GM19035 (cell line): ENCODE measurements around the gene SLC34A2.
A peak's percentile ranks its signal among the peaks of the same experiment; 100 is the strongest.

Experiments
- ATAC-seq: cut with Tn5 transposase; IDR thresholded peaks from one replicate; pipeline ENCODE4 v1.9.1; 2021; ENCODE audit not compliant: unreplicated experiment

SLC34A2 gene

DNA sequence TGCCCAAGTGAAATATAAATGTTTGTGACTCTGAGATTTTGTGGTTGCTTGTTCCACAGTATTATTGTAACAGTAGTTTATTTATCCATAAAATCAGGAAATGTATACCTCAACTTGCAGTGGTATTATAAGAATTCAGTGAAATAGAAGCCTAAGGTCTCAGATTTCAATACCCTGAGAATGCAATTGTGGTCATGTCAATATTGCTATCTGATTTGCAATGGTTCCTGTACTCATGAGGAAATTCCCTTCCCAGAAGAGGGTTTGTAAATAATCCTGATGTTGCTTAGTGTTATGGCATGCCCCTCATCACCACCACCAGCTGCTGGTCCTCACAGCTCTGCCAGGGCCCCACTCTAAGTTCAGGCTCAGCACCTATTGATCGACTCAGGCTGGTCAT lies 67.8 kb downstream of the SLC34A2 start:
- no peak for ATAC-seq

GRCh38 chr4:25725870-25726269 lies 70.2 kb downstream of the SLC34A2 start:
- no peak for ATAC-seq

GRCh38 chr4:25727711-25728493 lies 72.3 kb downstream of the SLC34A2 start:
- peak; percentile 42 for ATAC-seq
